PC-9 (cell line): ENCODE results near the gene MOV10L1. TPM values are rescaled to one million over a fixed set of nuclear protein-coding genes. Genes with fewer than 3 reads are reported as not detected.

Experiments used
- BruUV-seq: library from RNA; stranded (reverse); fragments of 400-500 nt; replicated peaks from 2 replicates; lab custom pipeline; 2021; lab: Mats Ljungman, UMichigan
- CTCF ChIA-PET: fragments of 300-600 bp; sonication (Branson Sonifier 250); formaldehyde crosslinking; loops from one replicate; lab custom pipeline; 2022; ENCODE audit warnings: antibody characterized with exemption; lab: Charles Lee
- POLR2A ChIA-PET: fragments of 300-600 bp; sonication (Branson Sonifier 250); formaldehyde crosslinking; loops from one replicate; lab custom pipeline; 2022; ENCODE audit warnings: antibody characterized with exemption; ENCODE audit not compliant: unreplicated experiment; lab: Charles Lee
- DNase-seq, 2 experiments: peaks; one replicate each; pipeline versions ENCODE4 v3.0.0 to v3.0.0-alpha.2; 2015 to 2022; ENCODE audit warnings: mixed read lengths in 1 of 2
- H2AFZ ChIP-seq: fragments of 200-600 bp; sonication (generic); 2 replicates; pipeline ENCODE4 v1.8.1; 2017; ENCODE audit warnings: antibody characterized with exemption
- H3F3A ChIP-seq: fragments of 200-600 bp; sonication (generic); 2 replicates; pipeline ENCODE4 v1.8.1; 2017; ENCODE audit warnings: antibody characterized with exemption, mild to moderate bottlenecking, low read depth; ENCODE audit not compliant: insufficient read depth
- H3K27ac ChIP-seq: fragments of 200-600 bp; sonication (generic); 2 replicates; pipeline ENCODE4 v1.6.1; 2016; ENCODE audit warnings: mixed run types
- H3K27me3 ChIP-seq: fragments of 200-600 bp; sonication (generic); 2 replicates; pipeline ENCODE4 v1.6.1; 2016; ENCODE audit warnings: low read depth, mixed run types; ENCODE audit not compliant: insufficient read depth
- H3K36me3 ChIP-seq: fragments of 200-600 bp; sonication (generic); 2 replicates; pipeline ENCODE4 v1.6.1; 2016; ENCODE audit warnings: low read depth, mixed run types
- H3K4me1 ChIP-seq: fragments of 200-600 bp; sonication (generic); replicated peaks from 2 replicates; pipeline ENCODE4 v1.6.1; 2016; ENCODE audit warnings: mixed run types; ENCODE audit not compliant: insufficient read depth
- H3K4me2 ChIP-seq: fragments of 200-600 bp; sonication (generic); 2 replicates; pipeline ENCODE4 v1.6.1; 2017; ENCODE audit warnings: mixed run types
- H3K4me3 ChIP-seq: fragments of 200-600 bp; sonication (generic); 2 replicates; pipeline ENCODE4 v1.6.1; 2016; ENCODE audit warnings: mixed run types
- H3K79me2 ChIP-seq: fragments of 200-600 bp; sonication (generic); 2 replicates; pipeline ENCODE4 v1.6.1; 2017; ENCODE audit warnings: low read depth, mixed run types
- H3K9me2 ChIP-seq: fragments of 200-600 bp; sonication (generic); 2 replicates; pipeline ENCODE4 v1.8.1; 2017; ENCODE audit warnings: mild to moderate bottlenecking; ENCODE audit not compliant: insufficient read depth
- H3K9me3 ChIP-seq: fragments of 200-600 bp; sonication (generic); 2 replicates; pipeline ENCODE4 v1.8.1; 2016; ENCODE audit warnings: low read depth; ENCODE audit not compliant: insufficient read depth
- H4K20me1 ChIP-seq: fragments of 200-600 bp; sonication (generic); 2 replicates; pipeline ENCODE4 v1.8.1; 2017; ENCODE audit not compliant: insufficient read depth
- CTCF ChIP-seq: fragments of 200-600 bp; sonication (generic); conservative IDR thresholded peaks from 2 replicates; pipeline ENCODE4 v1.6.1; 2017; ENCODE audit warnings: mixed run types, antibody characterized with exemption, mild to moderate bottlenecking, moderate library complexity
- EZH2 ChIP-seq: fragments of 200-600 bp; sonication (generic); IDR thresholded peaks from 2 replicates; pipeline ENCODE4 v1.8.0; 2017; ENCODE audit warnings: antibody characterized with exemption, low read depth
- intact Hi-C: fragments of 100-400 bp; cut with micrococcal nuclease; formaldehyde crosslinking; loops from one replicate; pipeline ENCODE4 v1.10.0; 2022; ENCODE audit not compliant: unreplicated experiment
- total RNA-seq: library from RNA; stranded (reverse); gene quantifications from 2 replicates; pipeline ENCODE4 v1.2.3, GENCODE V29; 2021

MOV10L1 gene
- total RNA-seq, 1 experiment from 2014 or later, result not detected

GRCh38 chr22:50171319-50171964 lies 81.6 kb downstream of the MOV10L1 start:
- Histone ChIP-seq H3K27me3 (no peaks in the 10 kb centered on the region), H3F3A (peaks cover 10% of the 10 kb centered on the region; the same call in 1 of the 2 replicates), H3K27ac (no peak overlapping the region), H3K9me2 (no peaks in the 10 kb centered on the region), H2AFZ (peak overlapping the region; percentile 23; the same call in 1 of the 2 replicates), H4K20me1 (peaks cover 15% of the 10 kb centered on the region), H3K9me3 (no peaks in the 10 kb centered on the region), H3K4me3 (peak overlapping the region; percentile 86; the same call in 1 of the 2 replicates), H3K4me2 (peak overlapping the region; percentile 99), H3K4me1 (peaks cover 13% of the 10 kb centered on the region), H3K79me2 (peaks cover 4% of the 10 kb centered on the region; the same call in 1 of the 2 replicates), H3K36me3 (no peaks in the 10 kb centered on the region)
- no TSS peak for BruUV-seq
- CTCF ChIA-PET, result no interaction called here
- DNase-seq, result no peak
- intact Hi-C loops, result no loop called here
- POLR2A ChIA-PET, result no interaction called here
- TF ChIP-seq CTCF, result no peak
- TF ChIP-seq EZH2, result no peak

GRCh38 chr22:50171965-50172421 lies 82.2 kb downstream of the MOV10L1 start:
- TF ChIP-seq CTCF, result no peak
- no peak for TF ChIP-seq EZH2
- peak overlapping the region; percentile 99 for H3K4me2 ChIP-seq
- H3K27me3 ChIP-seq, result no peaks in the 10 kb centered on the region
- no peak overlapping the region for H3K27ac ChIP-seq
- POLR2A ChIA-PET, result no interaction called here
- no peaks in the 10 kb centered on the region for H3K36me3 ChIP-seq
- H3K4me1 ChIP-seq, result peaks cover 13% of the 10 kb centered on the region
- H2AFZ ChIP-seq, result no peak overlapping the region
- H3K9me3 ChIP-seq, result no peaks in the 10 kb centered on the region
- H3K9me2 ChIP-seq, result no peaks in the 10 kb centered on the region
- CTCF ChIA-PET, result no interaction called here
- H3K4me3 ChIP-seq, result no peak overlapping the region
- DNase-seq, result no peak
- BruUV-seq, result no TSS peak
- peaks cover 17% of the 10 kb centered on the region for H4K20me1 ChIP-seq
- peaks cover 10% of the 10 kb centered on the region; the same call in 1 of the 2 replicates for H3F3A ChIP-seq
- peaks cover 4% of the 10 kb centered on the region; the same call in 1 of the 2 replicates for H3K79me2 ChIP-seq
- intact Hi-C loops, result no loop called here

DNA sequence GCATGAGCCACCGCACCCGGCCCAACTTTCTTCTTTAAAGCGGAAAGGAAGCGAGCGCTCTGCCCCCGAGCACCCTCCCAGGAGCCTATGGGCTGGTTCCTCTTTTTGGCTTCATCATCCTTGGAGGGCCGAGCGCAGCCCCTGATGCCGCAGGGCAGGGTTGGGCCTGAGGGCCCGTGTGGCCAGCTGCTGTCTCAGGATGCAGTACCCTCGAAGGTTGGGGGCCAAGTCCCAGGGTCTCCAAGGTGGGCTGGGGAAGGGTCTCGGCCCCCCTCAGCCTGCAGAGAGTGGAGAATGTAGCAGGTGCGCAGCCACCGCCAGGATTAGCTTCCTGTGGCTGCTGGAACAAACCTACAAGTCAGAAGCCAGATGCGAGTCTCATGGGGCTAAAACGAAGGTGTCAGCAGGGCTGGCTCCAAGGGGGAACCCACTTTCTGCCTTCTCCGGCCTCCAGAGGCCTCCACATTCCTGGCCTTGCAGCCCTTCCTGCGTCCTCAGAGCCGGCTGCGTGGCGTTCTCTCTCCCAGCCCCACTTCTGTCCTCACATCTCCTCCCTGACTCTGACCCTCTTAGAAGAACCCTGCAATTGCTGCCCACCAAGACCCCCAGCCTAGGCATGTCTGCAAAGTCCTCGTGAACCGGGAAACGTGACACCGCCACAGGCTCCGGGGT lies 83.6 kb downstream of the MOV10L1 start:
- intact Hi-C loops, result no loop called here
- Histone ChIP-seq H3K79me2 (peaks cover 4% of the 10 kb centered on the region; the same call in 1 of the 2 replicates), H4K20me1 (peaks cover 17% of the 10 kb centered on the region), H2AFZ (no peak overlapping the region), H3K36me3 (no peaks in the 10 kb centered on the region), H3K4me2 (no peak overlapping the region), H3K27ac (no peak overlapping the region), H3K4me3 (no peak overlapping the region), H3K9me2 (no peaks in the 10 kb centered on the region), H3K27me3 (no peaks in the 10 kb centered on the region), H3K4me1 (peaks cover 13% of the 10 kb centered on the region), H3K9me3 (no peaks in the 10 kb centered on the region), H3F3A (peaks cover 10% of the 10 kb centered on the region; the same call in 1 of the 2 replicates)
- no peak for TF ChIP-seq CTCF
- no peak for TF ChIP-seq EZH2
- BruUV-seq, result no TSS peak
- DNase-seq, result no peak
- ChIA-PET CTCF (no interaction called here), POLR2A (no interaction called here)
